Measurements from ENCODE around the gene PRR16.

GRCh38 chr5:120528609-120529008 lies 64.5 kb downstream of the PRR16 start:
- TF ChIP-seq SIN3A (IDR thresholded peaks at IDR 0.05; ENCODE audit: borderline replicate concordance, insufficient read depth, low read length) (no peak), POLR2AphosphoS5 (IDR thresholded peaks at IDR 0.05; ENCODE audit: low read depth, low read length) (no peak), TAF1 (IDR thresholded peaks at IDR 0.05; ENCODE audit: borderline replicate concordance, insufficient read depth, low read length) (no peak)
